GM19035 (cell line): ENCODE data around the gene RNU5B-1.
"Not testable (repeated sequence)": the region's sequence is repeated elsewhere in the genome, so short reads cannot be mapped to it uniquely, and the experiment has no call there.

ENCODE experiments used
- ATAC-seq: cut with Tn5 transposase; IDR thresholded peaks from one replicate; pipeline ENCODE4 v1.9.1; 2021; ENCODE audit not compliant: unreplicated experiment

Gene RNU5B-1

DNA sequence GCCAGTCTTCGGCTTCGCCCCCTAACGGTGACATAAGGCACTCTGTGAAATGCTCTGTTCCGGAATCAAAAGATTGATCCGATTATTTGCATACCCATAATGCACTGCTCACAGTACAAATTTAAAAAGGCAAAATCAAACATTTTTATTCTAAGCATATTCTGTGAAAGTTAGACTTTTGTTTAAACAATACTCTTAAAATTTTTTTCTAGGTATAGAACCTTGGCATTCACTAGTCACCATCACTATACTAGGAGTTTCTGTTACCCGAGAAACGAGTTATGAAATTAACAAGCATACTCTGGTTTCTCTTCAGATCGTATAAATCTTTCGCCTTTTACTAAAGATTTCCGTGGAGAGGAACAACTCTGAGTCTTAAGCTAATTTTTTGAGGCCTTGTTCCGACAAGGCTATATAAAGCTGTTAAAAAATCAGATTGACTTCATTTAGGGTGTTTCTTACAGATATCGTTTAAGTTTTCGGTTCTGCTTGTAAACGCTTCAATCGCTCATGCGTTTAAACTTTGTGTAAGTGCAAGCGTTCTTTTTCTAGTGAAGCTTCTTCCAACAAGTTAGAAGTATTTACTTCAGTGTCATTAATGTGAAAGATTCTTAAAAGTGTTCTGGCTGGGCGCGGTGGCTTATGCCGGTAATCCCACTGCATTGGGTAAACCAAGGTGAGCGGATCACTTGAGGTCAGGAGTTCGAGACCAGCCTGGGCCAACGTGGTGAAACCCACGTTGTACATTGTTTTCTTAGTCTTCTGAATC is at the start of gene RNU5B-1:
RNU5B-1 (plus strand) TSS at position 297 of the 769 bp plus-strand sequence.
- peak; percentile 74 for ATAC-seq

DNA sequence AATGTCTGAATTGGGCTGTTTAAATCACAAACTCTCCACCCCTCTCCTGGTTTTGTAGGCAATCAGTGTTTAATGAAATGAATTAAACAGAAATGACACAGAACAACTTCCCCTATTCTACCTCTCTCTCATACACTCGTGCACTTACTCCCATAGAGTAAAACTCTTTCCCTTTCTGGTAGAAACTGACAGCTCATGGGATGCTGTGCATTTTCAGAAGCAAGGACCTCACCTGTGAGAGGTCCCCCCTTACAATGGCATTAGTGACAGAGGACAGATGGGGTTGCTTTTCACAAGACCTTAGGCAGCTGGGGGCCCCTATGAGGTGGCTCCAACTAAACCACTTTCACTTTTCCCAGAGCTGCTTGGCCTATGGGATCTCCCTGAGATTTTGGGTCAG is 49.7 kb upstream of the RNU5B-1 start:
- no peak for ATAC-seq

DNA sequence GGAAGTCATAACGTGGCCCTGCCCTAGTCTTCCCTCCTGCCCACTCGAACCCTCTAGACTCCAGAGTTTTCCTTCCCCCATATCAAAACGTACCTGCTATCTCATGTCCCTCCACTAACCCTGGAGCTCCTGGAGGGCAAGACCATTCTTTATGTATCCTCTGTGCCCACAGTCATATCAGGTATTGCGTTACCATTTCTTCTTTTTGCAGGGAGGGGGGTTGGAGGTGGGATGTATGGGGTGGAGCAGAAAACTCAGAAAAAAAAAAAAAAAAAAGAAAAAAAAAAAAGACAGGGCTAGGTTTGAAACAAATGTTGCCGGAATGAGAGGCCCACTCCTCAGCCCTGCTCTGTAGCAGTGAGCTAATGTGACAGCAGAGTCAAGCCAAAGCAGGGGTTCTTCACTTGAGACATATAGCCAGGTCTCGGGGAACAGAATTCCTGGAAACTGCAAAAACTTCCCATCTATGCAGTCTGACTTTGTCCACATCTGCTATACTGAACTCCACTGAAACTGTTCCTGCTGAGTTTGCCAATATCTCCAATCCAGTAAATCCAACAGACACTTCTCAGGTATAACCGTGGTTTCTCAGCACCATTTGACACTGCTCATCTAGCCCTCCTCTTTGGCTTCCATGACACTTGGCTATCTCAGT is 48.9 kb upstream of the RNU5B-1 start:
- no peak for ATAC-seq

DNA sequence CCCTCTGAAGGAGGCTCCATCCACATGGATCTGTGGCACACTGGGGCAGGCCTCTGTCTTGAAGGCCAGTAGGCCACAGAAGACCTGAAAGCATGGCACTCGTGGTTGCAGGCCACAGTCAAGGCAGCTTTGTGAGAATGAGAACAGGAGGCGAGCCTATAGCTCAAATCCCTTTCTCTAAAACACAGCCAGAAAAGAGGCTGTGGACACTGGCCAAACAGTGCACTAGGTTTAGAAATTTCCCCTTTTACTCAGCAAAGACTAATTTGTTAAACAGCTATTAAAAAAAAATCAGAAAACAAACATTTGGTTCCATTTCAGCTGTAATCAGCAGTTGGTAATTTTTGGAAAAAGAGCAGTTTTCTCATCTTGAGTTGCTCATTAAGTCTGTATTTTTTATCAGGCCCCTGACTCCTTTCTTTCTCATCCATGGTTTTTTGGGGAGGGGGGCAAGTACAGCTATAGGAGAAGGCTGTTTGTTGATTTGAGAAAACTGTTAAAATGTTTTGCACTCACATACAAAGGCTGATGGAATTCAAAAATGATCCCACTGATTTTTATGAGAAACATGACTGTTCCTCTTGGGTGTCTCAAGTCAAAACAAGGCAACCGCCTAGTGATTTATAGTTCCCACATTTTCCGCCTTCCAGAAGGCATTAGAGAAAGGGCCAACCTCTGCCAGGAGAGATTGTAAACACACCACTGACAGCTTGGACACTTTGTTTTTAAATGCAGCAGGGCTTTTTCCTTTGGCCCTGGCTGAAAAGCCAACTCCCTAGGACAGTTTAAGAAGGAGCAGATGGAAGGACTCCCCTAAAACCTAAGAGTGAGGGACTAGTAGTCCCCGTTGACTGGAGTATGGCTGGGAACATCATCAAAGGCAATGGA is 45.9 kb upstream of the RNU5B-1 start:
- no peak for ATAC-seq

DNA sequence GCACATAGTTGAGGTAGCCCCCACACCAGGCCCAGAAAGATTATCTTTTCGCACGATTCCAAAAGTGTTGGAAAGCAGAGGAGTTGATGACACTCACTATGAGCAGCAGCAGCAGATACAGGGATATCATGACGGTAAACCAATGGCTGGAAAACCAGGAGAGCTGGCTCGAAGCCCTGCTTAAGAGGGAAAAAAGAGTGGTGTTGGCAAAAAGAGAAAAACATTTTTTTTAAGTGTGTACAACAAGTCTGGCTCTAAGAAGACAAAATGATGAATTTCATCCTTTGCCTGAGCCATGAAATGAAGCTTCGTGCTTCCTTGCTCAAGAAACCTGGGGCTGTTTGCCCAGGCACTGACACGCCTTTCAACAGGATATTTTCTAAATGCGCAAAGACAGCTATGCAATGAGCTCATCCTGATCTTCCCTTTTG is 45.1 kb upstream of the RNU5B-1 start:
- no peak for ATAC-seq

DNA sequence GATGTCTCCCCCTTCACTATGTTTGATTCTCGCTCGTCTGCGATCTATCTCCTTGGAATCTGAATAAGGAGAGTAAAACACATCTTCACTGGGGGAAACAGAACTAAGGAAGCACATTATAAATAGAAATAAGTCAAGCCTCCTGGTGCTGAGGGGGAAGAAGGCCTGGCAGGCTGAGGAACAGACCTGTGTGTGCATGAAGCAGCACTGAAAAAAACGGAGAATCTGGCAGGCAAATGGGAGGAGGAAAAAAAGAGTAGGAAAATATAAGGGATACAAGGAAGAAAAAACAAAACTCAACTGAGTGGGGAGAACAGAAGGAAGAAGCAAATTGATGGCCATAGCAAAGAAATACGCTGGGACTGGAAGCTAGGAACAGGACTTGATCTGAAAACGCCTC is 43.5 kb upstream of the RNU5B-1 start:
- no peak for ATAC-seq

DNA sequence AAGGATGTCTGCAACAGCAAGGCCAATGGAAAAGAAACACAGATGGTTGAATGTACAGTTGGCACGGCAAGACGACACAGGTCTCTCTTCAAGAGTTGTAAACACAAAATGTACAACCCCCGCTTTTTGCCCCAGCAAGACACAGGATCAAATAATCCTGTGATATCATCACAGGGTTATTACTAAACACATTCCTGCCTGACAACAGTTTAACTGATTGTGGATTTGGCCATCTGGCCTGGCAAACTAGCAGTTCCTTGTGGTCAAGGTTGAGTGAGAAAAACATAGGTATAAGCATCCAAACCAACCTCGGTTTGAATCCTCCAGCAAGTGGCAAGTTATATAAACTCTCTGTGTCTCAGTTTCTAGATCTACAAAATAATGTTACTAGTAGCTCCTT is 41.2 kb upstream of the RNU5B-1 start:
- ATAC-seq: no peak

DNA sequence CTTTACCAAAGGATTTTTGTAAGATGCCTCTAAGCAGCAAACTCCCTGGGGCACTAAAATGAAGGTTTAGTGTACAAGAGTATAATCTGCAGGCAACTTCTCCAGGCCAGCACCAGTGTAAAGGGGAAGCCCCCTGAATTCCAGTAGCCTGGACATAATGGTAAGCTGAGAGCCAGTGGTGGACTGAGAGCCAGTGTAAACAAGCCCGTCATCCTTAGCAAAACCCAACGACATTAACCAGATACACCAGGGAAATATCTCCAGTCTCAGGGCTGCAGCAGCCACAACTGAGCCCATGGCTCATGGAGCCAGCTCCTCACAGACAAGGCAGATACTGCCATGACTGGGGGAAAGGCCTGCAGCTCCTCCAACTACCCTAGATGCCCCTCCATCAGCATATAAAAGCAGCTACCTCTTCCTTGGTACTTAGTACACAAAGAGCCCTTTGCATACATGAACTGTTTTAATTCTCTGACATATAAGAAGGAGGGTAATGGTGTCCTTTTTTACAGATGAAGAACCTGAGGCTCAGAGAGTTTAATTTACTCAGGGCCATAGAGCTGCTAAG is 39.5 kb upstream of the RNU5B-1 start:
- ATAC-seq: no peak

DNA sequence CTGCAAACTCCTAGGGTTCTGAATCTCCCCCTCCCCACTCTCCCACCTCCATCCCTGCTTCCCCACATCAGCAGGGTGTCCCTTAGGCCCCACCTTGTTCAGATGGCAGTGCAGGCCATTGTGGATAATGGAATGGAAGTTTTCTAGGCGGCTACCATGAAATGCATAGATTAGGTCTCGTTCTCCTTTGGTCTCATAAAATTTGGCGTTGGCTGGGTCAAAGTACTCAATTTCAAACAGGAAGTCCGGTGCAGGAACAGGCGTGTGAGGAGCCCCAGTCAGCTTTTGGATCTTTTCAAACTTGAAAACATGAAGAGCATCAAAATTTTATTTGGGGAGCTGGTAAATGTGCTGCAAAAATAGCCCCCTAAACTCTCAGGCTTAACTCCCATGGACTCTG is 38.0 kb upstream of the RNU5B-1 start:
- no peak for ATAC-seq

DNA sequence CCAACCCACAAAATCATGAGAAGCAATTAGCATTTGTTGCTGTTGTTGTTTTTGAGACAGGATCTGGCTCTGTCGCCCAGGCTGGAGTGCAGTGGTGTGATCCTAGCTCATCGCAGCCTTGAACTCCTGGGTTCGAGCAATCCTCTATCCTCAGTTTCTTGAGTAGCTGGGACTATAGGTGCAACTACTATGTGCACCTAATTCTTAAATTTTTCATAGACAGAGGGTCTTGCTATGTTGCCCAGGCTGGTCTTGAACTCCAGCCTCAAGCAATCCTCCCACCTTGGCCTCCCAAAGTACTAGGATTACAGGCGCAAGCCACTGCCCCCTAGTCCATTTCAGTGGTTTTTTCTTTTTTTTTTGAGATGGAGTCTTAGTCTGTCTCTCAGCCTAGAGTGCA is 36.1 kb upstream of the RNU5B-1 start:
- ATAC-seq: no peak

DNA sequence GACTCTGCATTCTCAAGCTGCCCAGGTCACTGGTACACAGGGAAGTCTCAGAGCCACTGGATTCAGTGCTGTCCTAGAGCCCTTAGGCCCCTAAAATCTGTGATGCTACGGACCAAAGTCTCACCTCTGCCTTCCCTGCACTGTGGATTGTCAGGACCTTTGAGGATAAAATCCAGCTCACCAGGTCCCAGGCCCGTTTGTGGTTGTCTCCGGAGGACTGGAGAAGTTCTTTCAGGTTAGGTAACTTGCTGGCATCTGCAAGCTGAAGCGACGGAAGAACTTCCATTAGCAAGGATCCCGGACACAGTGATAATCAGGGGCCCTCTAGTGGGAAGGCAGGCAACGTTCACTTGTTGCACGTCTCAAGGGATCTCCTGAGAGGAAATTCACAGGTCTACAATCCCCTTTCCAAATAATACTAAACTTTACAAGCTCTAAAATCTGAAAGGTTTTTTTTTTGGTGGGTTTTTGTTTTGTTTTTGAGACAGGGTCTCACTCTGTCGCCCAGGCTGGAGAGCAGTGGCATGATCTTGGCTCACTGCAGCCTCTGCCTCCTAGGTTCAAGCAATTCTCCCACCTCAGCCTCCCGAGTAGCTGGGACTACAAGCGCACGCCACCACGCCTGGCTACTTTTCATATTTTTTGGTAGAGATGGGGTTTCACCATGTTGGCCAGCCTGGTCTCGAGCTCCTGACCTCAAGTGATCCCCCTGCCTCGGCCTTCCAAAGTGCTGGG is 33.5 kb upstream of the RNU5B-1 start:
- not testable (repeated sequence) for ATAC-seq

DNA sequence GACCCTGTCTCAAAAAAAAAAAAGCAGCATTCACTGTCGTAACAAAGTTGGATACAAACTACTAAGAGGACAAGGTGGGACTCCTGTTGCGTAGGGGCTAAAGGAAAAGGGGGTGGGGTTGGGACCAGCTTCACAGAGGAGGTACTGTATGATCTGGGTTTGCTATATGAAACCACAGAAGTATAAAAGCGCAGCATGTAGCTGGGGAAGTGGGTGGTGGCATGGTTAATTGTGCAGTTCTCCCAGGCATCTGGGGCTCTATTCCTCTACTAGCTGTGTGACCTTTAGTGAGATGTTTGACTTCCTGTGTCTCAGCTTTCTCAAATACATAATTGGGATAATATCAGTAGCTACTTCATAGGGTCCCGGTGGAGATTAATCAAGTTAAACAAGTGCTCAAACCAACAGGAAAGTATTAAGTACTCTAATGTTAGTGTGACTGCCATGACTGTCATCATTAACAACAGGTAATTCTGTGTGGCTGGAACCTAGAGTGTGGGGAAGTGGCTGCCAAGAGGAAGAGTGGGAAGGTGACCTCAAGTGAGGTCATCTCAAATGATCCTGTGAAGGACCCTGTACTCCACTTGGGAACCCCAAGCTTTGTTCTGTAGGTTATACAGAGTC is 29.3 kb upstream of the RNU5B-1 start:
- ATAC-seq: no peak

DNA sequence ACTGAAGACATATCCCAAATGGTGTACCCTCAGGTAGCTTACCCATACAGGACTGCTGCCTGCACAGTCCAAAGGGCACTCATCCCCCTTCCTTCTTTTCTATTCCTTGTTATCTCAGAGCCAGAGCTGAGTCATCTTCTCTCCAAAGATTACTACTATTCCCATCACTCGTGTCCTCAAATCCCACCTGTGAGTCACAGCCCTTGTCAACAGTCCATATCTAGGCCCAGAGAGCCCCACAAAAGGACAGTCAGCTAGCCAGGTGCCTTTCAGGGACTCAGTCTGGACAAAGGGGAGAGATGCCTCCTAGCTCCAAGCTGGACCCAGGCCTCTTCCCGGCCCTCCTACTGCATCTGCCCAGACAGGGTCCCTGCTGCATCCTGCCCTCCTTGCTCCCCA is 28.8 kb upstream of the RNU5B-1 start:
- ATAC-seq: no peak

DNA sequence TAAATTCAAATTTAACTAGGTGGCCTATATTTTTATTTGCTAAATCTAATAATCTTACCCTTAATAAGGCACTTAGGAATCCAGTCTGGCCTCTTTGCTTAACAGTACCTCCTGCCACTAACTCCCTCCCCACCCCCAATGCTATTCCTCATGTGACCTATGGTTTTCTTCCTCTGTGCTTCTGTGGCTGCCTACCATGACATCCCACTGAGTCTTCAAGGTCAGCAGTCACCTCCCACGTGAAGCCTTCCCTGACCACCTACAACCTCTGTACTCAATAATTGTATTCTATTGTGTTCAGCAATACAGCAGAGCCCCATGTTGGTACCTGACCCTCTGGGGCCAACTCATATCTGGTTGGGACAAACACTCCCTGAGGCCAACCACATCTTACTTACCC is 27.5 kb upstream of the RNU5B-1 start:
- no peak for ATAC-seq

DNA sequence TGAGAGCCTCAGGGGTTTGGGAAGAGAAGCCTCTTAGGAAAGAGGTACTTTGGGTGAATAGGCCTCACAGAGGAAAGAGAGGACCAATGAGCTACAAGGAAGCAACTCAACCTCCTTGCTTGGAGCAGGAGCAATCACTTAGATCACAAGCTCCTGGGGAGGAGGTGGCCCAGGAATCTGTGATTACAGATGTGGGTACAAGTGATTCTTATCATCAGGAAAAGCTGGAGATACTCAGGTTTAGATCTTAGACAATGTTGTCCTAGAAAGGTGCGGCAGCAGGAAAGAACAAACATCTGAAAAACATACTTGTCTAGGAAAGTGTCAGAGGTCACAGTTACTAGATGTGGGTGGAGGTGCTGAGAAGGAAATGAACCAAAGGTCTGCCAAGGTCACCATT is 26.0 kb upstream of the RNU5B-1 start:
- ATAC-seq: no peak

DNA sequence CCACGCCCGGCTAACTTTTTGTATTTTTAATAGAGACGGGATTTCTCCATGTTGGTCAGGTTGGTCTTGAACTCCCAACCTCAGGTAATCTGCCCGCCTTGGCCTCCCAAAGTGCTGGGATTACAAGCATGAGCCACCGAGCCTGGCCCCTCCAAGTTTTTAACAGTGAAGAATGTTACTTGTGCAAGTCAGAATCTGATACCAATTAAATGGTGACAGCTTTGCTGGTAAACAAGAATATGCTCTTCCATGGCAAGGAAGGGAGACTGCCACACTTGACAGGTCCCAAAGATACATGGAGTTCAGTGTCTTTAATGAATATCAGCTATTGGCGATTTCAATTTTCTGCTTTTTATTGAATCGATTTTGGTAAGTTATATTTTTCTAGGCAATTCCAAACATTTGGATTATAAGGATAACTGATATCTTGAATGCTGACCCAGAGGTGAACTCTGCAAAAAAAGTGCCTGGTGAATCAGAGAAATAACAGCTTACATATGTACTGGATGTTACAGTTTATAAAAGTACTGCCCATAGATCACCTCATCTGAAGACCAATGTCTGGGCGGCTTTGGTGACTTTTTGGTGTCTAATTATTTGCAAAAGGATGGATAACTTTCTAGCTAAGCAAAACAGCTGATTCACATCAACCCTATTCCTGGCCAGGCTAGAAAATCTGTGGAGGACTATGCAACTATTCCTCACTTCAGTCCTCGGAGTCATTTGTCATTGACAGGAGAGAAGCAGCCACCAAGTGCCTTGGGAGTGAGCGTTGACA is 19.0 kb upstream of the RNU5B-1 start:
- no peak for ATAC-seq

DNA sequence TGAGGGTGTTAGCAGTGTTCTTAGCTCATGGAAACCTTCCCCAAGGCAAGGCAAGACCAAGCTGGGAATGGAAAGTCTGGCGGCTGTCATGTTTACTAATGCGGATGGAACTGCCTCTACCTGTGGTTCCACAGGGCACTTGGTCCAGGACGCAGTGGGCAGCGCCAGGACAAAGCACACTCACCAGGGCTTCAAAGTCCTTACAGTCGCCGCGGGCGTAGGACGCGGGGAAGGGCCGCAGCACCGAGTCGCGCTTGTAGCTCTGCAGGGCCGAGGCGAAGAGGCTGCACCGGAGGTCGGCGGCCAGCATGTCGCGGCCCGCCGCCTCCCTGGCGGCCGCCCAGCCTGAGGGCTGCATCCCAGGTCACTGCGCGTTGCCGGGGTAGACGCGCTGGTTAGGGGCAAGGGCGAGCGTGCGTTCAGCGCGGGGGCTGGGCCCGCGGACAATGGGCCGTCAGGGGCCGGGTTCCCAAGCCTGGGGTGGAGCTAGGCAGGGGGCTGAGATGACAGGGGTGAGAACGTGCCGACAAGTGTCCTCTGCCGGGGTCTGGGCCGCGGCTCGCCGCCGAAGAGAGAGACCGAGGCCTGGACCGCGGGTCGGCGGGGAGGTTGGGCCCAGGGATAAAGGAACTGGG is 18.3 kb upstream of the RNU5B-1 start:
- peak; percentile 45 for ATAC-seq

DNA sequence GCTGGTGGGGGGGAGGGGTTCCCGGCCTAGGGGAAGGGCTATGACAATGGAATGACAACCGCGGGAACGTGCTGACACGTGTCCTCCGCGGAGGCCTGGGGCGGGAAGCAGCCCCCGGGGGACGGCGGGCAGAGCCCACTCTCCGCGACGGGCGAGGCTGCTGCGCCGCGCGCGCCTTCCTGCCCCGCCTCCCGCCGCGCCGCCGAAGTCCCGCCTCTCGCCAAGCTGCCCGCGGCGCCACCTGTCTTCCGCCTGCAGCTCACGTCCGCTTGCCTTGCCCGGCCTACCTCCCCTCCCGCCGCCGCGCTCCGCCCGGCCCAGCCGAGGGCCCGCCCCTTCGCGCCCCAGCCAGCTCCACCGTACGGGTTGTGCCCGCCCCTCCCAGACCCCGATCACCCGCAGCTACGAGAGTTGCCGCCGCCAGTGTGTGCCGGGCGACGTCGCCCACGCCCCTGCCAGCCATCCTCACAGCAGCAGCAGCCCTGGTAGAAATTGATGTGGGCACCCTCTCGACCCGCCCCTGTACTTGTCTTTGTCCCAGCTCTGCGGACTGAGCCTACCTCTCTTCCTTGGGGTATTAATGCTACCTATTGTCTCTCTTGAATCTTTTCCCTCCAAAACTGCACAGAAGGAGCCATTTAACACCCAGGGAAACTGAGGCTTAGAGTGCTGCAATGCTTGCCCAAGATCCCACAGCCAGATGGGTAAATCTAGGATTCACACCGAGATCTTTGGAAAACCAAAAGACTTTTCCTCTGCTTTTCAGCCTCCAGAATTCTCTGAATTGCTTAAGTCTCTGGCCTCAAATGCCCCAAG is 17.6 kb upstream of the RNU5B-1 start, which contains the start of gene PARP16:
PARP16 (minus strand) TSS at position 180 of the 816 bp plus-strand sequence. CDS start 457 bp downstream, outside the sequence.
- ATAC-seq: peak; percentile 92
